ENCODE measurements around the gene REN.

- TF ChIP-seq CTCF (conservative IDR thresholded peaks at IDR 0.05; ENCODE audit: low read depth in 2 of 2) (no peak), REST (IDR thresholded peaks at IDR 0.05; ENCODE audit: unreplicated experiment) (no peak), POLR2AphosphoS5 (IDR thresholded peaks at IDR 0.05; ENCODE audit: low read depth) (no peak), EZH2 (IDR thresholded peaks at IDR 0.05; ENCODE audit: low read depth, unreplicated experiment) (no peak), JUNB (IDR thresholded peaks at IDR 0.05; ENCODE audit: unreplicated experiment) (no peak), CREB1 (CRISPR knock-in tag; IDR thresholded peaks at IDR 0.05; ENCODE audit: low read depth) (no peak), EZH2phosphoT487 (IDR thresholded peaks at IDR 0.05; ENCODE audit: unreplicated experiment) (no peak), ZNF114 (CRISPR knock-in tag; IDR thresholded peaks at IDR 0.05) (no peak), STAT1 (IDR thresholded peaks at IDR 0.05; ENCODE audit: unreplicated experiment) (no peak), ZNF331 (CRISPR knock-in tag; IDR thresholded peaks at IDR 0.05; ENCODE audit: low read depth) (no peak), ZNF462 (CRISPR knock-in tag; IDR thresholded peaks at IDR 0.05) (no peak), NANOG (IDR thresholded peaks at IDR 0.05; ENCODE audit: borderline replicate concordance) (no peak)
- TF ChIP-seq, protein P1, sequence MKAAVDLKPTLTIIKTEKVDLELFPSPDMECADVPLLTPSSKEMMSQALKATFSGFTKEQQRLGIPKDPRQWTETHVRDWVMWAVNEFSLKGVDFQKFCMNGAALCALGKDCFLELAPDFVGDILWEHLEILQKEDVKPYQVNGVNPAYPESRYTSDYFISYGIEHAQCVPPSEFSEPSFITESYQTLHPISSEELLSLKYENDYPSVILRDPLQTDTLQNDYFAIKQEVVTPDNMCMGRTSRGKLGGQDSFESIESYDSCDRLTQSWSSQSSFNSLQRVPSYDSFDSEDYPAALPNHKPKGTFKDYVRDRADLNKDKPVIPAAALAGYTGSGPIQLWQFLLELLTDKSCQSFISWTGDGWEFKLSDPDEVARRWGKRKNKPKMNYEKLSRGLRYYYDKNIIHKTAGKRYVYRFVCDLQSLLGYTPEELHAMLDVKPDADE (IDR thresholded peaks at IDR 0.05), result no peak
Measured at GRCh38 chr1:204139088-204139487, 27.0 kb downstream of the REN start.

All from GM23338 (cell line).